Activated T-cell treated with anti-CD3 and anti-CD28 coated beads for 1 hour (primary cell): ENCODE results near the gene AFM.

Experiments
- DNase-seq: peaks from one replicate; pipeline ENCODE4 v3.0.0-alpha.2; 2020; ENCODE audit warnings: low read depth

Gene AFM

GRCh38 chr4:73451404-73451803 lies 30.1 kb upstream of the AFM start:
- DNase-seq: no peak

- DNase-seq: no peak
Measured at GRCh38 chr4:73451981-73452747, 29.4 kb upstream of the AFM start.

- DNase-seq: no peak
Measured at GRCh38 chr4:73452953-73453700, 28.4 kb upstream of the AFM start.

GRCh38 chr4:73453701-73454005 lies 27.9 kb upstream of the AFM start:
- DNase-seq: no peak

GRCh38 chr4:73454920-73455319 lies 26.6 kb upstream of the AFM start:
- DNase-seq: no peak

- no peak for DNase-seq
Measured at GRCh38 chr4:73456177-73457022, 25.1 kb upstream of the AFM start.

- no peak for DNase-seq
Measured at GRCh38 chr4:73458184-73459047, 23.1 kb upstream of the AFM start.

GRCh38 chr4:73459048-73459421 lies 22.5 kb upstream of the AFM start:
- DNase-seq: no peak

- DNase-seq: no peak
Measured at GRCh38 chr4:73460913-73461522, 20.5 kb upstream of the AFM start.

- DNase-seq: no peak
Measured at GRCh38 chr4:73468170-73468569, 13.4 kb upstream of the AFM start.

- no peak for DNase-seq
Measured at GRCh38 chr4:73470728-73471127, 10.8 kb upstream of the AFM start.

GRCh38 chr4:73477176-73477575 lies 4.4 kb upstream of the AFM start:
- DNase-seq: no peak

GRCh38 chr4:73479323-73479722 lies 2.2 kb upstream of the AFM start:
- DNase-seq: no peak

GRCh38 chr4:73485085-73485484 lies 3.5 kb downstream of the AFM start:
- no peak for DNase-seq

GRCh38 chr4:73485596-73485995 lies 4.1 kb downstream of the AFM start:
- DNase-seq: no peak

- DNase-seq: no peak
Measured at GRCh38 chr4:73486497-73486896, 5.0 kb downstream of the AFM start.

- DNase-seq: no peak
Measured at GRCh38 chr4:73487233-73487632, 5.7 kb downstream of the AFM start.

- no peak for DNase-seq
Measured at GRCh38 chr4:73499996-73500765, 18.6 kb downstream of the AFM start.

GRCh38 chr4:73501664-73502265 lies 20.2 kb downstream of the AFM start:
- DNase-seq: no peak

- DNase-seq: no peak
Measured at GRCh38 chr4:73505567-73505966, 24.0 kb downstream of the AFM start.
